Activated CD4-positive, CD25-positive, alpha-beta regulatory T cell (primary cell): ENCODE data around the gene SIK2.
"Not testable (repeated sequence)": the region's sequence is repeated elsewhere in the genome, so short reads cannot be mapped to it uniquely, and the experiment has no call there.

Experiments used
- DNase-seq, 4 experiments: peaks; one replicate each; lab custom pipeline; 2025; lab: John Stamatoyannopoulos, UW

SIK2 gene

GRCh38 chr11:111624608-111625007, 22.4 kb downstream of the SIK2 start:
- DNase-seq: no peak

- no peak for DNase-seq
These were observed 25.3 kb downstream of the SIK2 start for GRCh38 chr11:111627591-111627990.

- DNase-seq: no peak
These were observed 27.2 kb downstream of the SIK2 start for GRCh38 chr11:111629499-111629898.

- DNase-seq: no peak
These were observed 28.9 kb downstream of the SIK2 start for GRCh38 chr11:111631024-111631665.

- DNase-seq: no peak
These were observed 29.4 kb downstream of the SIK2 start for GRCh38 chr11:111631666-111632039.

GRCh38 chr11:111632516-111633220, 30.4 kb downstream of the SIK2 start:
- no peak for DNase-seq

GRCh38 chr11:111633248-111633647, 31.0 kb downstream of the SIK2 start:
- no peak for DNase-seq

GRCh38 chr11:111633756-111634362, 31.6 kb downstream of the SIK2 start:
- no peak for DNase-seq

GRCh38 chr11:111634981-111635705, 32.9 kb downstream of the SIK2 start:
- DNase-seq: no peak

- DNase-seq: no peak
These were observed 33.4 kb downstream of the SIK2 start for GRCh38 chr11:111635706-111636045.

- DNase-seq: no peak
These were observed 35.6 kb downstream of the SIK2 start for GRCh38 chr11:111637885-111638284.

- no peak for DNase-seq
These were observed 37.1 kb downstream of the SIK2 start for GRCh38 chr11:111639226-111639925.

GRCh38 chr11:111641339-111642015, 39.2 kb downstream of the SIK2 start:
- DNase-seq: no peak

GRCh38 chr11:111642542-111642941, 40.3 kb downstream of the SIK2 start:
- no peak for DNase-seq

- no peak for DNase-seq
These were observed 42.7 kb downstream of the SIK2 start for GRCh38 chr11:111644922-111645321.

GRCh38 chr11:111645657-111646316, 43.5 kb downstream of the SIK2 start:
- no peak for DNase-seq

- DNase-seq: not testable (repeated sequence)
These were observed 49.1 kb downstream of the SIK2 start for GRCh38 chr11:111651336-111651735.

GRCh38 chr11:111652184-111652583, 49.9 kb downstream of the SIK2 start:
- DNase-seq: no peak

- DNase-seq: no peak
These were observed 52.4 kb downstream of the SIK2 start for GRCh38 chr11:111654601-111655000.

- no peak for DNase-seq
These were observed 53.7 kb downstream of the SIK2 start for GRCh38 chr11:111655924-111656323.

GRCh38 chr11:111657905-111658304, 55.7 kb downstream of the SIK2 start:
- DNase-seq: not testable (repeated sequence)
